EH (cell line): ENCODE measurements around the gene C1orf50.
"Not testable (repeated sequence)": the region's sequence is repeated elsewhere in the genome, so short reads cannot be mapped to it uniquely, and the experiment has no call there.

Source experiments
- DNase-seq: peaks from one replicate; pipeline ENCODE4 v3.0.0-alpha.2; 2015; ENCODE audit warnings: low read depth

The C1orf50 gene

GRCh38 chr1:42801832-42802473, 34.9 kb downstream of the C1orf50 start:
- DNase-seq, result peak; percentile 11

- DNase-seq, result peak; percentile 9
Observed at GRCh38 chr1:42806171-42806570, 39.1 kb downstream of the C1orf50 start.

GRCh38 chr1:42806593-42806992, 39.5 kb downstream of the C1orf50 start:
- peak; percentile 28 for DNase-seq

GRCh38 chr1:42807056-42807668, 40.1 kb downstream of the C1orf50 start:
- no peak for DNase-seq

- DNase-seq, result not testable (repeated sequence)
Observed at GRCh38 chr1:42814815-42815214, 47.8 kb downstream of the C1orf50 start.

GRCh38 chr1:42815941-42816584, 49.0 kb downstream of the C1orf50 start:
- DNase-seq, result peak; percentile 33

- peak; percentile 89 for DNase-seq
Observed at GRCh38 chr1:42816585-42817439, 49.8 kb downstream of the C1orf50 start, which contains the start of the genes ERMAP and SVBP. Gene ERMAP (plus strand): TSS chr1:42817122. CDS start chr1:42830449, 13,327 bp downstream. Gene SVBP (minus strand): TSS chr1:42817397. CDS start chr1:42816544, 853 bp downstream.

GRCh38 chr1:42817440-42817767, 50.4 kb downstream of the C1orf50 start:
- DNase-seq, result no peak

- no peak for DNase-seq
Observed at GRCh38 chr1:42817976-42818375, 50.9 kb downstream of the C1orf50 start.

GRCh38 chr1:42820813-42821212, 53.8 kb downstream of the C1orf50 start:
- DNase-seq, result no peak

GRCh38 chr1:42821690-42822089, 54.6 kb downstream of the C1orf50 start:
- DNase-seq, result no peak

- peak; percentile 88 for DNase-seq
Observed at GRCh38 chr1:42822800-42823392, 55.8 kb downstream of the C1orf50 start.

- DNase-seq, result no peak
Observed at GRCh38 chr1:42824481-42825035, 57.5 kb downstream of the C1orf50 start.

- no peak for DNase-seq
Observed at GRCh38 chr1:42825036-42825851, 58.2 kb downstream of the C1orf50 start.
